AG04450 (cell line): ENCODE measurements around the gene ZBTB12. TPM values are rescaled to one million over a fixed set of nuclear protein-coding genes. Genes with fewer than 3 reads are reported as not detected.

Source experiments
- CTCF ChIA-PET: fragments of 300-600, 350-600 bp; formaldehyde crosslinking; extraction: SDS; loops from one replicate; lab custom pipeline; 2022; ENCODE audit warnings: antibody characterized with exemption, inconsistent platforms; lab: Charles Lee
- POLR2A ChIA-PET: fragments of 350-600 bp; formaldehyde crosslinking; extraction: SDS; loops from one replicate; lab custom pipeline; 2021; ENCODE audit warnings: antibody characterized with exemption, inconsistent platforms; lab: Yijun Ruan, JAX
- DNase-seq: peaks from one replicate; pipeline ENCODE4 v3.0.0-alpha.2; 2011; ENCODE audit warnings: low read depth, low spot score
- H3K27ac ChIP-seq: one replicate; pipeline ENCODE4 v1.5.1; 2012; ENCODE audit warnings: low read depth, low read length, control low read depth
- H3K27me3 ChIP-seq: one replicate; pipeline ENCODE4 v1.6.0; 2012; ENCODE audit warnings: low read length; ENCODE audit not compliant: control insufficient read depth, insufficient read depth
- H3K4me3 ChIP-seq: 2 replicates; pipeline ENCODE4 v1.5.1; 2011; ENCODE audit warnings: mild to moderate bottlenecking, low read depth, low read length, control low read depth
- H3K9me3 ChIP-seq: 2 replicates; pipeline ENCODE4 v1.5.1; 2012; ENCODE audit warnings: low read length; ENCODE audit not compliant: control insufficient read depth, insufficient read depth
- polyA plus RNA-seq: library from polyadenylated mRNA; depleted of rRNA; stranded (reverse); fragments of >200 nt; gene quantifications from 2 replicates; pipeline ENCODE4 v1.2.3, GENCODE V29; 2011
- TF ChIP-seq, protein P1 (sequence below): IDR thresholded peaks from 2 replicates; pipeline ENCODE4 v1.5.1; 2011; ENCODE audit warnings: low read depth, low read length, control low read depth, inconsistent platforms

ZBTB12 gene
- polyA plus RNA-seq, 1 experiment: 2.4 TPM

DNA sequence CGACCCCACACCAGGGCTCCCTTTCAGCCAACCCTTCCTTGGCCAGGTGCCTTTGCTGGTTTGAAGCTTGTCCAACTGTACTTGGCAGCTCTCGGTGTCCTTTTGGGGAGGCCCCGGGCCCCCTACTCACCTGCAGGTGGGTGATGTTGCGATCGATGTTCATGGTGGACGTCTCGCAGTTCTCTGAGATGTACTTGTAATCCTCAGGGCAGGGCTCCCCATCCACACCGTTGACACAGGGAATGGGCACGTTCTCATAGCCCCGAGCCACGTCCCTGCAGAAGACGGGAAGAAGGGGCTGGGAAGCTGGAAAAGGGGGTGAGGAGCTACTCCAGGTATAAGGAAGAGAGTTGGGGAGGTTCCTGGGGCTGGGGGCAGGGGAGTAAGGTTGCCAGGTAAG, 18.2 kb downstream of the ZBTB12 start:
- H3K27me3 ChIP-seq: no peaks in the 10 kb centered on the region
- TF ChIP-seq, protein P1, sequence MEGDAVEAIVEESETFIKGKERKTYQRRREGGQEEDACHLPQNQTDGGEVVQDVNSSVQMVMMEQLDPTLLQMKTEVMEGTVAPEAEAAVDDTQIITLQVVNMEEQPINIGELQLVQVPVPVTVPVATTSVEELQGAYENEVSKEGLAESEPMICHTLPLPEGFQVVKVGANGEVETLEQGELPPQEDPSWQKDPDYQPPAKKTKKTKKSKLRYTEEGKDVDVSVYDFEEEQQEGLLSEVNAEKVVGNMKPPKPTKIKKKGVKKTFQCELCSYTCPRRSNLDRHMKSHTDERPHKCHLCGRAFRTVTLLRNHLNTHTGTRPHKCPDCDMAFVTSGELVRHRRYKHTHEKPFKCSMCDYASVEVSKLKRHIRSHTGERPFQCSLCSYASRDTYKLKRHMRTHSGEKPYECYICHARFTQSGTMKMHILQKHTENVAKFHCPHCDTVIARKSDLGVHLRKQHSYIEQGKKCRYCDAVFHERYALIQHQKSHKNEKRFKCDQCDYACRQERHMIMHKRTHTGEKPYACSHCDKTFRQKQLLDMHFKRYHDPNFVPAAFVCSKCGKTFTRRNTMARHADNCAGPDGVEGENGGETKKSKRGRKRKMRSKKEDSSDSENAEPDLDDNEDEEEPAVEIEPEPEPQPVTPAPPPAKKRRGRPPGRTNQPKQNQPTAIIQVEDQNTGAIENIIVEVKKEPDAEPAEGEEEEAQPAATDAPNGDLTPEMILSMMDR: no peak
- no peak for DNase-seq
- ChIA-PET POLR2A (no interaction called here), CTCF (no interaction called here)
- H3K4me3 ChIP-seq: no peak overlapping the region
- no peaks in the 10 kb centered on the region; the same call in 1 of the 2 replicates for H3K9me3 ChIP-seq
- H3K27ac ChIP-seq: no peak overlapping the region

DNA sequence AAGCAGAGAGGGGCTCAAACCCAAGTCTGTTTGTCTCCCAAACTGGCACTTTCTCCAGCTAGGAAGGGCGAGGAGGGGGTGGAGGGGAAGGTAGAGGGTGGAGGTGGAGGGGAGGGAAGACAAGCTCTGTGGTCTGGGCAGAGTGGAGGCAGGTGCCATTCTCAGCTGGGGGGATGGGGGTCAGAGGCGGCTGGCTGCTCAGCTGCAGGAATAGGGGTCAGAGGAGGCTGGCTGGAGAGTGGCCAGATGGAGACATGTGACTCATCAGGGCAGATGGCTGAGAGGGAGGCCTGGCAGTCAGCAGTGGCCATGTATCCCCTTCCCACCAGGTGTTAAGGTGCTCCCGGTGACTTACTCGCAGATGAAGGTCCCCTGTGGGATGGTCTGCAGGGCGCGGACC, 19.5 kb downstream of the ZBTB12 start:
- TF ChIP-seq, protein P1: no peak
- CTCF ChIA-PET: no interaction called here
- Histone ChIP-seq H3K27ac (no peak overlapping the region), H3K9me3 (no peaks in the 10 kb centered on the region), H3K27me3 (no peaks in the 10 kb centered on the region), H3K4me3 (no peak overlapping the region)
- DNase-seq: peak; percentile 21
- POLR2A ChIA-PET: no interaction called here

DNA sequence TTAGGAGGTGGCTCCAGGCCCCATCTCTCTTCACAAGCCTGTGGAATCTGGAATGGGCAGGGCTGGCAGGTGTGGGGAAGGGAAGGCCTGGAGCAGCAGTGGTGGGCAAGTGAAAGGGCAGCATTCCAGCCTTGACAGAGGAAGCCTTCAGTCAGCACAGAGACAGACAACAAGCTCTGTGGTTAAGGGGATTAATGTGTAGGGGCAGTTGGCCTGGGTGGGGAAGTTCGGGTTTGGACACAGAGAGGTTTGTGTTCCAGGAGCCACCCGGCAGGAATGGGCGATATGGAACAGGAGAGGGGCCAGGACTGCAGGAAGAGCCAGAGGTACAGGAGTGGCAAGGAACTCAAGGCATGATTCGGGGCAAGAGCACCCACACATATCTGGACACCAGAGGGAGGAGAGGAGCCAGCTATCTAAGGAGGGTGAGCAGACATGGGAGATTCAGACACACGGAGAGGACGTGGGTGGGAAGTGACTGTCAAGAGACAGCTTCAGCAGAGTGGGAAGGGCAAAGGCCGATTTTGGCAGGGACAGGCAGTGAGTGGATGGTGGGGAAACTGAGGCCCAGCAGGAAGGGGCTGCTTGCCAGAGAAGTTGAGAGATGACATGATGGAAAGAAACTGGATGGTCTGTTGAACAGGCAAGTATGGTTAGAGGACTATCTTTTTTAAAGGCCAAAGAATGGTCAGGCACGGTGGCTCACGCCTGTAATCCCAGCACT, 20.6 kb downstream of the ZBTB12 start:
- ChIA-PET CTCF (interaction anchor here (1.2 kb wide), 1 partner anchor 8 kb away, joined by 3 read pairs; no protein-coding TSS in a partner anchor), POLR2A (no interaction called here)
- no peak overlapping the region for H3K27ac ChIP-seq
- DNase-seq: no peak
- H3K27me3 ChIP-seq: no peaks in the 10 kb centered on the region
- no peaks in the 10 kb centered on the region for H3K9me3 ChIP-seq
- no peak overlapping the region for H3K4me3 ChIP-seq
- TF ChIP-seq, protein P1: no peak

DNA sequence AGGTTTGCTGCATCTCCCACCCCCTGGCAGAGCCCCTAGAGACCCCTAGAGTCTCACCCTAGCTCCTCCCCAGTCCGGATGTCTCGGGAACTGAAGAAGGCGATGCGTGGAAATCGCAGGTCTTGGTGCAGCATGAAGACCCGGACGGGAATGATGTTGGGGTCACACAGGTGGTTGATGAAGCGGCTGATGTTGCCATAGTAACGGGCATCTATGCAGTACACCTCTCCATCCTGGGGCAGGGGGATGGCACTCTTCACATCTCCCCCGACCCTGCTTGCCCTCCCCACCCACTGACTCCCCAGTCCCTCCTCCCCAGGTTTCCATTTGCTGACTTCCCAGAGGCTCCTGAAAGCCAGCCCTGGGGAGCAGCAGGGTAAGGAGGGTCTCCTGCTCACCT, 21.3 kb downstream of the ZBTB12 start:
- TF ChIP-seq, protein P1: no peak
- Histone ChIP-seq H3K27me3 (no peaks in the 10 kb centered on the region), H3K27ac (no peak overlapping the region), H3K9me3 (no peaks in the 10 kb centered on the region), H3K4me3 (no peak overlapping the region)
- ChIA-PET POLR2A (no interaction called here), CTCF (interaction anchor here (1.2 kb wide), 1 partner anchor 9 kb away, joined by 3 read pairs; no protein-coding TSS in a partner anchor)
- DNase-seq: no peak

DNA sequence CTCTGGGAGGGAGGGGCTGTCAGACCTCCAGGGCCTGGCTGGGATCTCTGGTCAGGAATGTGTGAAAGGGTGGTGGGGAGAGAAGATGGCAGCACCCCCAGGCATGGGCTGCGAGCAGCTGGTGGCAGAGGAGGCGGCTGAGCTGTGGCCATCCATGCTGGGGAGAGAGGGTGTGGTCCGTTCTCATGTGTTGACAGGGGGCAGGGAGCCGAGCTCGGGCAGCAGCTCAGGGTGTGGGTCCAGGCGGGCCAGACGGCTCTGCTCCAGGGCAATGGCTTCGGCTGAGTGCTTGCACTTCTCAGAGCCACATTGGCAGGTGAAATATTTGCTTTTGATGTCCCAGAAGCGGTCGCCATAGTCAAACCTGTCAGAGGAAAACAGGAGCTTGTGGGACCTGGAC, 22.0 kb downstream of the ZBTB12 start:
- TF ChIP-seq, protein P1: no peak
- DNase-seq: no peak
- H3K27me3 ChIP-seq: no peaks in the 10 kb centered on the region
- ChIA-PET POLR2A (no interaction called here), CTCF (no interaction called here)
- H3K4me3 ChIP-seq: no peak overlapping the region
- H3K9me3 ChIP-seq: no peaks in the 10 kb centered on the region
- H3K27ac ChIP-seq: no peak overlapping the region
